ENCODE results near the gene ATG14.

Gene ATG14

DNA sequence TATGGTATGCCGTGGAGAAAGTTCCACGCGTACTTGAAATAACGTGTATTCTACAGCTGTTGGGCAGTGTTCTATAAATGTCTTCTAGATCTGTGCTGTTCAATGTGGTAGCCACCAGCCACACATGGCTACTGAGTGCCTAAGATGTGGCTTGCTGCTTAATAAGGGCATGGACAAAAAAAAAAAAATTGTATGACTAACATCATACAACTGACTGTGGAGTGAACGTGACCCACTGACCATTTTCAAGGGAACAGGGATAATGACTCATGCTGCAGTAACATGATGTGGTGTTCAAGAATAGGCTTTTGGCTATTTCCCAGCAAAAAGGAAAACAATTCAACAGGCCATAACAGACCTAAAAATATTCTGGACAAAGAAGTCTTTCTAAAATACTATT, 13.0 kb downstream of the ATG14 start:
- TF ChIP-seq ZNF70 (CRISPR knock-in tag; IDR thresholded peaks at IDR 0.05) (no peak), BACH2 (CRISPR knock-in tag; IDR thresholded peaks at IDR 0.05; ENCODE audit: borderline replicate concordance) (no peak), ZNF8 (CRISPR knock-in tag; IDR thresholded peaks at IDR 0.05) (no peak), CSDC2 (CRISPR knock-in tag; IDR thresholded peaks at IDR 0.05) (no peak), SNAI2 (CRISPR knock-in tag; IDR thresholded peaks at IDR 0.05) (no peak), ZFP3 (CRISPR knock-in tag; IDR thresholded peaks at IDR 0.05) (no peak)
- TF ChIP-seq, protein P1, sequence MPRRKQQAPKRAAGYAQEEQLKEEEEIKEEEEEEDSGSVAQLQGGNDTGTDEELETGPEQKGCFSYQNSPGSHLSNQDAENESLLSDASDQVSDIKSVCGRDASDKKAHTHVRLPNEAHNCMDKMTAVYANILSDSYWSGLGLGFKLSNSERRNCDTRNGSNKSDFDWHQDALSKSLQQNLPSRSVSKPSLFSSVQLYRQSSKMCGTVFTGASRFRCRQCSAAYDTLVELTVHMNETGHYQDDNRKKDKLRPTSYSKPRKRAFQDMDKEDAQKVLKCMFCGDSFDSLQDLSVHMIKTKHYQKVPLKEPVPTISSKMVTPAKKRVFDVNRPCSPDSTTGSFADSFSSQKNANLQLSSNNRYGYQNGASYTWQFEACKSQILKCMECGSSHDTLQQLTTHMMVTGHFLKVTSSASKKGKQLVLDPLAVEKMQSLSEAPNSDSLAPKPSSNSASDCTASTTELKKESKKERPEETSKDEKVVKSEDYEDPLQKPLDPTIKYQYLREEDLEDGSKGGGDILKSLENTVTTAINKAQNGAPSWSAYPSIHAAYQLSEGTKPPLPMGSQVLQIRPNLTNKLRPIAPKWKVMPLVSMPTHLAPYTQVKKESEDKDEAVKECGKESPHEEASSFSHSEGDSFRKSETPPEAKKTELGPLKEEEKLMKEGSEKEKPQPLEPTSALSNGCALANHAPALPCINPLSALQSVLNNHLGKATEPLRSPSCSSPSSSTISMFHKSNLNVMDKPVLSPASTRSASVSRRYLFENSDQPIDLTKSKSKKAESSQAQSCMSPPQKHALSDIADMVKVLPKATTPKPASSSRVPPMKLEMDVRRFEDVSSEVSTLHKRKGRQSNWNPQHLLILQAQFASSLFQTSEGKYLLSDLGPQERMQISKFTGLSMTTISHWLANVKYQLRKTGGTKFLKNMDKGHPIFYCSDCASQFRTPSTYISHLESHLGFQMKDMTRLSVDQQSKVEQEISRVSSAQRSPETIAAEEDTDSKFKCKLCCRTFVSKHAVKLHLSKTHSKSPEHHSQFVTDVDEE (CRISPR knock-in tag; IDR thresholded peaks at IDR 0.05): no peak
- TF ChIP-seq, protein P2, sequence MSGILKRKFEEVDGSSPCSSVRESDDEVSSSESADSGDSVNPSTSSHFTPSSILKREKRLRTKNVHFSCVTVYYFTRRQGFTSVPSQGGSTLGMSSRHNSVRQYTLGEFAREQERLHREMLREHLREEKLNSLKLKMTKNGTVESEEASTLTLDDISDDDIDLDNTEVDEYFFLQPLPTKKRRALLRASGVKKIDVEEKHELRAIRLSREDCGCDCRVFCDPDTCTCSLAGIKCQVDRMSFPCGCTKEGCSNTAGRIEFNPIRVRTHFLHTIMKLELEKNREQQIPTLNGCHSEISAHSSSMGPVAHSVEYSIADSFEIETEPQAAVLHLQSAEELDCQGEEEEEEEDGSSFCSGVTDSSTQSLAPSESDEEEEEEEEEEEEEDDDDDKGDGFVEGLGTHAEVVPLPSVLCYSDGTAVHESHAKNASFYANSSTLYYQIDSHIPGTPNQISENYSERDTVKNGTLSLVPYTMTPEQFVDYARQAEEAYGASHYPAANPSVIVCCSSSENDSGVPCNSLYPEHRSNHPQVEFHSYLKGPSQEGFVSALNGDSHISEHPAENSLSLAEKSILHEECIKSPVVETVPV (CRISPR knock-in tag; IDR thresholded peaks at IDR 0.05): no peak
- ATAC-seq: peak; percentile 96

DNA sequence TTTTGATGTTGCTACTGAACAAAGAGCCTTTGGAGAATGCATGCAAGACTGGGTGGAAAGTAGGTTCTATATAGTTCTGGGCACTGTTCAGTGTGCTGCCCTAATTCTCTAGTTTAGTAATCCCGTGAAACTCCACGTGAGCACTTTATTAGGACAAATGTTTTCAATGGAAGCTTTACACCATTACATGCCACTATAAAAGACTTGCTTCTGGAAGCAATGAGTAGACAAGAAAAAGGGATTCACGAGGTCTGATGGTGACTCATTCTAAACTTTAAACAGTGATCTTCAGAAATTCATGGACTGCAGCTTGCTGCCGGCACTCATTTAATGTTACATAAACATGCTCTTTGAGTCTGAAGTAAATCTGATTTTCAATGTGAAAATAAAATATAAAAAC, 22.3 kb downstream of the ATG14 start:
- TF ChIP-seq, protein P3, sequence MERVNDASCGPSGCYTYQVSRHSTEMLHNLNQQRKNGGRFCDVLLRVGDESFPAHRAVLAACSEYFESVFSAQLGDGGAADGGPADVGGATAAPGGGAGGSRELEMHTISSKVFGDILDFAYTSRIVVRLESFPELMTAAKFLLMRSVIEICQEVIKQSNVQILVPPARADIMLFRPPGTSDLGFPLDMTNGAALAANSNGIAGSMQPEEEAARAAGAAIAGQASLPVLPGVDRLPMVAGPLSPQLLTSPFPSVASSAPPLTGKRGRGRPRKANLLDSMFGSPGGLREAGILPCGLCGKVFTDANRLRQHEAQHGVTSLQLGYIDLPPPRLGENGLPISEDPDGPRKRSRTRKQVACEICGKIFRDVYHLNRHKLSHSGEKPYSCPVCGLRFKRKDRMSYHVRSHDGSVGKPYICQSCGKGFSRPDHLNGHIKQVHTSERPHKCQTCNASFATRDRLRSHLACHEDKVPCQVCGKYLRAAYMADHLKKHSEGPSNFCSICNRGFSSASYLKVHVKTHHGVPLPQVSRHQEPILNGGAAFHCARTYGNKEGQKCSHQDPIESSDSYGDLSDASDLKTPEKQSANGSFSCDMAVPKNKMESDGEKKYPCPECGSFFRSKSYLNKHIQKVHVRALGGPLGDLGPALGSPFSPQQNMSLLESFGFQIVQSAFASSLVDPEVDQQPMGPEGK (CRISPR knock-in tag; IDR thresholded peaks at IDR 0.05; ENCODE audit: borderline replicate concordance): no peak
- TF ChIP-seq, protein P4, sequence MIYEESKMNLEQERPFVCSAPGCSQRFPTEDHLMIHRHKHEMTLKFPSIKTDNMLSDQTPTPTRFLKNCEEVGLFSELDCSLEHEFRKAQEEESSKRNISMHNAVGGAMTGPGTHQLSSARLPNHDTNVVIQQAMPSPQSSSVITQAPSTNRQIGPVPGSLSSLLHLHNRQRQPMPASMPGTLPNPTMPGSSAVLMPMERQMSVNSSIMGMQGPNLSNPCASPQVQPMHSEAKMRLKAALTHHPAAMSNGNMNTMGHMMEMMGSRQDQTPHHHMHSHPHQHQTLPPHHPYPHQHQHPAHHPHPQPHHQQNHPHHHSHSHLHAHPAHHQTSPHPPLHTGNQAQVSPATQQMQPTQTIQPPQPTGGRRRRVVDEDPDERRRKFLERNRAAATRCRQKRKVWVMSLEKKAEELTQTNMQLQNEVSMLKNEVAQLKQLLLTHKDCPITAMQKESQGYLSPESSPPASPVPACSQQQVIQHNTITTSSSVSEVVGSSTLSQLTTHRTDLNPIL (CRISPR knock-in tag; IDR thresholded peaks at IDR 0.05; ENCODE audit: low read depth): no peak
- TF ChIP-seq, protein P5, sequence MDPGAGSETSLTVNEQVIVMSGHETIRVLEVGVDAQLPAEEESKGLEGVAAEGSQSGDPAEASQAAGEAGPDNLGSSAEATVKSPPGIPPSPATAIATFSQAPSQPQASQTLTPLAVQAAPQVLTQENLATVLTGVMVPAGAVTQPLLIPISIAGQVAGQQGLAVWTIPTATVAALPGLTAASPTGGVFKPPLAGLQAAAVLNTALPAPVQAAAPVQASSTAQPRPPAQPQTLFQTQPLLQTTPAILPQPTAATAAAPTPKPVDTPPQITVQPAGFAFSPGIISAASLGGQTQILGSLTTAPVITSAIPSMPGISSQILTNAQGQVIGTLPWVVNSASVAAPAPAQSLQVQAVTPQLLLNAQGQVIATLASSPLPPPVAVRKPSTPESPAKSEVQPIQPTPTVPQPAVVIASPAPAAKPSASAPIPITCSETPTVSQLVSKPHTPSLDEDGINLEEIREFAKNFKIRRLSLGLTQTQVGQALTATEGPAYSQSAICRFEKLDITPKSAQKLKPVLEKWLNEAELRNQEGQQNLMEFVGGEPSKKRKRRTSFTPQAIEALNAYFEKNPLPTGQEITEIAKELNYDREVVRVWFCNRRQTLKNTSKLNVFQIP (CRISPR knock-in tag; IDR thresholded peaks at IDR 0.05; ENCODE audit: borderline replicate concordance, low read depth): no peak
- TF ChIP-seq, protein P1 (CRISPR knock-in tag; IDR thresholded peaks at IDR 0.05): no peak
- TF ChIP-seq ZC3H10 (CRISPR knock-in tag; IDR thresholded peaks at IDR 0.05): no peak
- ATAC-seq: peak; percentile 88

DNA sequence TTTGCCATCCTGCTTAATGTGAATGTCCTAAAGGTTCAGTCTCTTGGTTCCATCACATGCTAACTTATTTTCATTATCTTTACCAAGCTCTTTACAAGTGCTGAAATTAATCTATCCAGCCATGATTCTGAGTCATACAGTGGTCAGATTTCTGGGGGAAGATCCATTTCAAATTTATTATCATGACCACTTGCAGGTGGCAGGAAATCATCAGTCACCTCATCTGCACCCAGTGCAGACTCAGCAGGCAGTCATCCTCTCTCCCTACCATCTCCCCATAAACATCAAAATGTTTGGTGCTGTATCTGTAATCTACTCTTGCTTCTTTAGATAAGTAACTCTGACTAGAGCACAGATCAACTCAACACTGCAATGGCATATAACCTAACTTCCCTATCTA, 23.5 kb downstream of the ATG14 start:
- TF ChIP-seq ZC3H10 (CRISPR knock-in tag; IDR thresholded peaks at IDR 0.05): 0 out of 2 replicates have a peak, but pooled peaks have one; percentile 43
- peak; percentile 67; the same call in 1 of the 2 replicates for TF ChIP-seq TOX (CRISPR knock-in tag; IDR thresholded peaks at IDR 0.05; ENCODE audit: borderline replicate concordance)
- TF ChIP-seq TCF4 (CRISPR knock-in tag; IDR thresholded peaks at IDR 0.05; ENCODE audit: borderline replicate concordance): no peak
- peak; percentile 73 for ATAC-seq

DNA sequence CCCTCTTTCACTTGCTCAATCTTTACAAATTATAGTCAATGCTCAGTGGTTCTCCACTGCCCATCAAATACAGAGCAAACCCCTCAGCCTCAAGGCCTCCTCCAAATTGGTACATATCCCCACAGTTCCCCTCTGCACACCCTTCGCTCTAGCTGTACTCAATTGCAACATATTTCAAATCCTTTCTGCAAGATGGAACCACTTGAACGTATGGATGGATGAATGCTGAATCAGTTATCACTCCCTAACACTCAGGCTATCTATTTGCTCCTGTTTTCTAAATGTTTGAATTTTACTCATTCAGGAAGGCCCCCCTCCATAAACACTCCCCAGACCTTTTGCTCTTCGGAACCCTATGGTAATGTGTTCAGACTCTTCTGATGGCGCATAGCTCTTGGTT, 24.5 kb downstream of the ATG14 start:
- no peak for ATAC-seq
- TF ChIP-seq ZNF565 (CRISPR knock-in tag; conservative IDR thresholded peaks at IDR 0.05; ENCODE audit: low read depth): no peak
- no peak for TF ChIP-seq ARNTL (CRISPR knock-in tag; IDR thresholded peaks at IDR 0.05; ENCODE audit: borderline replicate concordance, low read depth)
- no peak for TF ChIP-seq RARB (CRISPR knock-in tag; IDR thresholded peaks at IDR 0.05)
- no peak for TF ChIP-seq ESRRG (CRISPR knock-in tag; IDR thresholded peaks at IDR 0.05)
- TF ChIP-seq TCF4 (CRISPR knock-in tag; IDR thresholded peaks at IDR 0.05; ENCODE audit: borderline replicate concordance): no peak
- TF ChIP-seq ZNF8 (CRISPR knock-in tag; IDR thresholded peaks at IDR 0.05): no peak
- no peak for TF ChIP-seq ZFP3 (CRISPR knock-in tag; IDR thresholded peaks at IDR 0.05)
- TF ChIP-seq, protein P2 (CRISPR knock-in tag; IDR thresholded peaks at IDR 0.05): no peak
- TF ChIP-seq, protein P3 (CRISPR knock-in tag; IDR thresholded peaks at IDR 0.05; ENCODE audit: borderline replicate concordance): no peak
- TF ChIP-seq ZNF70 (CRISPR knock-in tag; IDR thresholded peaks at IDR 0.05): no peak
- TF ChIP-seq SNAI2 (CRISPR knock-in tag; IDR thresholded peaks at IDR 0.05): no peak
- no peak for TF ChIP-seq ZFP30 (CRISPR knock-in tag; IDR thresholded peaks at IDR 0.05)
- TF ChIP-seq BACH2 (CRISPR knock-in tag; IDR thresholded peaks at IDR 0.05; ENCODE audit: borderline replicate concordance): no peak

Measured in SK-N-SH treated with all-trans-retinoic acid at 6 μM for 48 hours (cell line).